HG02938 (cell line): ENCODE results near the gene BCKDHA.
A peak's percentile ranks its signal among the peaks of the same experiment; 100 is the strongest.
"Not testable (repeated sequence)": the region's sequence is repeated elsewhere in the genome, so short reads cannot be mapped to it uniquely, and the experiment has no call there.

Experiments used
- ATAC-seq: cut with Tn5 transposase; IDR thresholded peaks from one replicate; pipeline ENCODE4 v1.9.1; 2021; ENCODE audit warnings: mild to moderate bottlenecking, moderate library complexity; ENCODE audit not compliant: unreplicated experiment

BCKDHA gene

DNA sequence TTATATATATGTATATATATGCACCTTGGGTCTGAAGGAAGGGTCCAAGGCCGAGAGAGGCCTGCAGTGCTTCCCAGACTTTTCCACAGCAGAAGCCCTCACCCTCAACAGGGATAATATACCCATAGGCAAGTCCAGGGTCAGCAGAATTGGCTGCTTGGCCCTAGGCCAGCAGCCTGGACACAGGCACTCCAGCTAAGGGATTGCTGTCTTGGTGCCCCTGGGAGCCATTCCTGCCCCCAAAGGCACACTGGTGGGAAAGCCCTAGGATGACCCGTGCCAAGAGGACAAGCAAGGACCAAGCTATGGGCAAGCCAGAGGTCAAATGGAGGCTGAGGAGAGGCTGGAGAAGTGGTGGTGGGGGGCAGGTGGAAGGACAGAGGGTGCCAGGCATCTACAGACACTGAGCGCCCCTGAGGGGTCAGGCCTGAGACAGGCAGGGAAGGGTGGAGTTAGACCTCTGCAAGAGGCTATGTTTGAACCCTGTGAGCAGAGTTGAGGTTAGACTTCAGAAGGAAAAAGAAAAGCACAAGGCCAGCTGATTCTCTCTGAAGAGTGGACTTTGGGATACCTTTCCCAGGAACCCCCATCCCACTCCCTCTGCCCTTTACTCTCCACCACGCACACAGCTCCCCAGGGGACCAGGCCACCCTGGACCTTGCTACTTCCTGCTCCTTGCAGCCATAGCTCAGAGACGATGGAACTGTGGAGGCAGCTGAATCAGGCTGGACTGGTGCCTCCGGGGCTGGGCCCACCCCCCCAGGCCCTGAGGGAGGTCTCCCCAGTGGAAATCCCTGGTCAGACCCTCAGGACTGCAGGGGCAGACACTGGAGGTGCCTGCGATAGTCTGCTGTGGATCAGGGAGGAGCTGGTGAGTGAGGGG is 45.1 kb downstream of the BCKDHA start, which contains the start of gene ERICH4:
Gene ERICH4, plus strand, starts transcription at position 684 of the 883 bp plus-strand sequence. Its CDS starts 14 bp downstream, at position 698.
- no peak for ATAC-seq

DNA sequence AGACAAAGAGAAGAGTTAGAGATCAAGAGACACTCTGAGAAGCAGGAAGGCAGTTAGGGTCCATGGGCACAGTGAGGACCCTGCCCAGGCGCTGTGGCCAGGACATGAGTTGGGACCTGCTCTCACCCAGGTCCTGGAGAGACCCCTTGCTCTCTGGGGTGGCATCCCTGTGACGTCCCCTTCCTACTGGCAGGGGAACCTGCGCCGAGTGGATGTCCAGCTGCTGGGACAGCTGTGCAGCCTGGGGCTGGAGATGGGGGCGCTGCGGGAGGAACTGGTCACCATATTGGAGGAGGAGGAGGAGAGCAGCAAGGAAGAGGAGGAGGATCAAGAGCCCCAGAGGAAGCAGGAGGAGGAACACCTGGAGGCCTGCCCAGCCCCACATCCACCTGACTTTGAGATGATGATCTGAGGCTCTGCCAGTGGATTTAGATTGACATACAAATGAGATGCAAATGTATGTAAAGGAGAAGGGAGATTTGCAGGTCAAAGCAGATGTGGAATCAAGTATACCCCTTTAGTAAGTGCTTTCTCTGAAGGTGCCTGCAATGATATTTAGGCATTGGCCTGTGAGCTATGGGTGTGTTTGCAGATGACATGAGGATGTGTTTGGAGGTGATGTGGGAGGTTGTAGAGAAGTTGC is 46.3 kb downstream of the BCKDHA start:
- ATAC-seq, result no peak

DNA sequence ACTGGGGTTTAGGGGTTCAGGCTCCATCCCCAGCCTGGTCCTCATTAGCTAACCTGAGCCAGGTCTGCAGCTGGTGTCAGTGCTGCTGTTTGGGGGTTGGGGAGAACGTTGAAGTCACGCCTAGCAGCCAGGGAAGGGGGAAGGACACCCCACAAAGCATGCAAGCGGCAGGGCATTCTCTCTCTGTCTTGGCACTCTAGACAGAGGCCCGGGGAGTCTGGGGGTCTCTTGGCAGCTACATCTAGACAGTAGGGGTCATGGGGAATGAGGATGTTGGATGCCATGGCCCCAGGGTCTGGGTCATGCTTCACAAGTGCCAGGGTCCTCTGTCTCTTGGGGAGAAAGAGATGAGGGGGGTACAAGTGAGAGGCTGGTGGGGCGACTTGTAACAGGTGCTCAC is 48.0 kb downstream of the BCKDHA start:
- no peak for ATAC-seq

DNA sequence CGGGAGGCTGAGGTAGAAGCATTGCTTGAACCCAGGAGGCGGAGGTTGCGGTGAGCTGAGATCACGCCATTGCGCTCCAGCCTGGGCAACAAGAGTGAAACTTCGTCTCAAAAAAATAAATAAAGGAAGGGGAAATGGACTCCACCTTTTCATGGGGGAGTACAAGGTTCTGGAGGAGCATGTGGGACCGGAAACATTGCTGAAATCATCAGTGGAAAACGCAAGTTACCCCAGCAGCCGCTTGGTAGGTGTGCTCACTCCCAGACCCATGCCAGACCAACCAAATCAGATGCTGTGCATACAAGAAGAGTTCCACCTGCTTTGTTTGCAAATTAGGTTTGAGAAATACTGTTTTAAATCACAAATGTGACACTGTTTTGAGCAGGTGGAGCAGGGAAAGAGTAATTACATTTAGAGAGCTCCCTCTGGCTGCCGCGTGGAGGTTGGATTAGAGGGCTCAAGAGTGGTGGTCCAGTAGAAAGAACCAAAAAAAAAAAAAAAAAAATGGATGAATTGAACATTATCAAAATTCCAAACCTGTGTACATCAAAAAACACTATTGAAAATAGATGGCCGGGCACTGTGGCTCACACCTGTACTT is 50.2 kb downstream of the BCKDHA start:
- no peak for ATAC-seq

DNA sequence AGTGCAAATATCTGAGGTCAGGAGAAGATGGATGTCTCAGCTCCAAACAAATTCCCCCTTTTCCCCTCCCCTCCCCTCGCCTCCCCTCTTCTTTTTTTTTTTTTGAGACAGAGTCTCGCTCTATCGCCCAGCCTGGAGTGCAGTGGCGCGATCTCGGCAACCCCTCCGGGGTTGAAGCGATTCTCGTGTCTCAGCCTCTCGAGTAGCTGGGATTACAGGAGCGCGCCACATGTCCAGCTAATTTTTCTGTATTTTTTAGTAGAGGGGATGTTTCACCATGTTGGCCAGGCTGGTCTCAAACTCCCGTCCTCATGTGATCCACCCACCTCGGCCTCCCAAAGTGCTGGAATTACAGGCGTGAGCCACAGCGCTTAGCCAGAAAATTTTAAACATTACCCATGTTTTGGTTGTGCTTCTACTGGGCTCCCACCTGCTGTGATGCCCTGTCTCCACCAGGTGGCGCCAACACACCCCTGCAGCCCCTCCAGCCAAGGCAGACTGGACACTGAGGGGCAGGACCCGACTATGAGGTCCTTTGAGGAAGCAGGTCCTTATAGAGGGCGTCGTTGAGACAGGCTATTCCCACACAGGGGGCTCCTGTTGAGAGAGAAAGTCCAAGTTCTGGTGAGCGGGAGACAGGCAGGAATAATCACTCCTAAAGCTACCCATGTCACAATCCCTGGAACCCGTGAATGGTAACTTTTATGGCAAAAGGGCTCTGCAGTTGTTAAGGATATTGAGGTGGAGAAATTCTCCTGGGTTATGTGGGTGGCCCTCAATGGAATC is 51.7 kb downstream of the BCKDHA start:
- no peak for ATAC-seq

DNA sequence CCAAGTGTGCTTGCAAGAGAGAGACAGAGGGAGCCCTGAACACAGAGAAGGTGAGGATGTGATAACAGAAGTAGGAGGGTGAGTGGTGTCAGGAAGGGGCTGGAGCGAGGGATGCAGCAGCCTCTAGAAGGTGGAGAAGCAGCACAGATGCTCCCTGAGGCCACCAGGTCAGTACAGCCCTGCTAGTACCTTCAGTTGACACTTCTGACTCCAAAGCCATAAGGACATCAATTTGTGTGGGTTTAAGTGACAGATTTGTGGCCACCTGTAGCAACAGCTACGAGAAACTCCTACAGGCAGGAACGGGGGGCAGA is 52.2 kb downstream of the BCKDHA start:
- no peak for ATAC-seq

DNA sequence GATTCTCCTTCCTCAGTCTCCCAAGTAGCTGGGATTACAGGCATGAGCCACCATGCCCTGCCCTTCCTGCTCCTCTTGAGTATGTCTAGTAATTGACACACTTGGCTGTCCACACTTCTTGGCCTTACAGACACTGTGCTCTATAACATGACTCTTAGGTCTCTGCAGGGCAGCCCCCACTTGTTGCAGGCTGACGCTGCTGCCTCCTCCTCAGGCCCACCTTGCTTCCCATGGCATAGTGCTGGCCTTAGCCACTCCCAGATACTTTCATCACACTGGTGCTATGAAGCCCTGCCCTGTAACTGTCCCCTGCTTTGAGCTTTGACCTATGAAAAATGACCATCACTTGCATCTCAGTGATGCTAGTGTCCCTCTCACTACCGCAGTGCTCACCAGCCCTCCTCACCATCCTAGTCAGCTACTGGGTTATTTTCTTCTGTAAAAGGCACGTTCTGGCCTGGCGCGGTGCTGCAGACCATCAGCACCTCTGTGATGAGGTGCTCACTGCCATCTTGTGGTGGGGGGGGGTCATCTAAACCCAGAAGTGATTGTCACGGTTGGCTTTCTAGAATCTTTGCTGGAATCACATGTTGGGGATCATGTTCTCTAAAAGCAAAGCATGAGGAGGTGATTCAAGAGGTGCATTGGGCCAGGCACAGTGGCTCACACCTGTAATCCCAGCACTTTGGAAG is 55.1 kb downstream of the BCKDHA start:
- no peak for ATAC-seq

DNA sequence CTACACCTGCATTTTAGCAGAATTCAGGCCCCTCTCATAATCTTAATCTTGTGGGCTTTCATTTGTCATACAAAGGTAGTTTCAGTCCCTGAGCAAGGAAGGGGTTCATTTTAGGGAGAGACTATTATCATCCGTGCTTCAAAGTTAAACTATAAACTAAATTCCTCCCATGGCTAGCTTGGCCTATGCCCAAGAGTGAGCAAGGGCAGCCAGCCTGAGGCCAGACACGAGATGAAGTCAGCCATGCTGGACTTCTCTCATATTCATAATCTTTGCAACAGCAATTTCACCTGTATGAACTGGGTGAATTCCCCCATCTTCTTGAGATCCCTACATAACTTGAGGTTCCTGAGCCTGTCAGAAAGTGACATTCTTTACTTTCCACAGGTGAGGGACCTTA is 58.3 kb downstream of the BCKDHA start:
- ATAC-seq, result no peak

DNA sequence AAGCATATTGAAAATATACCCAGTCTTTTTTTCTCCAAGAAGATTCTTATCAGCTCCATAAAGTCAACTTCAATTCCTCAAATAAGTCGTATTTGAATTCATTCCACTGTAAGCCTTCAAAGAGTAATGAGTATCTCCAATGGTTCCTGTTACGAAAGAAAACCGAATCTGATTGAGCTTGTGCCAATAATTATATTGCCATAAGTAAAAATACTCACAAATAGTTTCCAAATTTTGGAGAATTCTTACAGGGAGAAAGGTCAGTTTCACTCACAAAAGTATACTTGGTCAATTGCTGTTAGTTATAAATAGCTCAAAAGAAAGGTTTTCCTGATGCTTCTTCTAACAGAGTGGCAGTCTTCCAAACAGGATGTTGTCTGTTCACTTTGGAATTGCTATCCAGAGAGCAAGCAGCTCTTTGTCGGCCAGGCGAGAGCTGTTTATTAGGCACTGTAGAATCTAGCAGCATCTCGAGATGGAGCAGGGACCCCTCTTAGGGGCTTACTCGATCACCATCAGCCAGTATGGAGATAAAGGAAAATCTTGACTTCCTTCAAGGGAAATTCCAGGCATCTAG is 58.8 kb downstream of the BCKDHA start:
- no peak for ATAC-seq

DNA sequence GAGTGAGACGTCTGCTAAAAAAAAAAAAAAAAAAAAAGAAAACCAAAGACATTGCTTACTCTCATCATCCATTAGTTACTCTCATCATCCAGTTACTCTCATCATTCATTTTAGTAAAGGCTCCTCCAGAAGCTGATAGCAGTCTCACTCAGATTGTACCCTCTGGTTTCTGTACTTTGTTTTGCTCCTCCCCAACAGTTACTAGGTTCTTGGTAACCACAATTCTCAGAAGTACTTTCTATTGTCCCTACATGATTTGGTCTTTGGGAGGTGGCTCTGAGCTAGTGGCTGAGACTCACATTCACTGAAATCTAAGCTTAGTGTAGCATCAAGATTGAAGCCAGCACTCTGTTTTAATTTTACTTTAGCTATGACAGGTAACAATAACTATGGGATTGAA is 59.6 kb downstream of the BCKDHA start:
- ATAC-seq, result peak; percentile 92

DNA sequence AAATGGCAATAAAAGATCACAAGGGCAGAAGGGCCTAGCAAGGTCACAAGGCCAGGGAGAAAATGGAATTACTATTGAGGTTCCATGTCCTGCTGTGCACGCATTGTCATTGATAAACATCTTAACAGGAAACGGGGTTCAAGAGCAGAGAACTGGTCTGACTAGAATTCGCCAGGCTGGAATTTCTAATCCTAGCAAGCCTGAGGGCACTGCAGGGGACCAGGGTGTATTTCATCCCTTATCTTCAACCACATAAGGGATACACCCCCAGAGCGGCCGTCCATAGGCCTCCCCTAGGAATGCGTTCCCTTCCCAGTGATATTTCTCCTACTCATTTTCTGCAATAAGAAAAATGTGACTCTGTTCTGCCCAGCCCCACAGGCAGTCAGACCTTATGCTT is 64.9 kb downstream of the BCKDHA start:
- no peak for ATAC-seq

DNA sequence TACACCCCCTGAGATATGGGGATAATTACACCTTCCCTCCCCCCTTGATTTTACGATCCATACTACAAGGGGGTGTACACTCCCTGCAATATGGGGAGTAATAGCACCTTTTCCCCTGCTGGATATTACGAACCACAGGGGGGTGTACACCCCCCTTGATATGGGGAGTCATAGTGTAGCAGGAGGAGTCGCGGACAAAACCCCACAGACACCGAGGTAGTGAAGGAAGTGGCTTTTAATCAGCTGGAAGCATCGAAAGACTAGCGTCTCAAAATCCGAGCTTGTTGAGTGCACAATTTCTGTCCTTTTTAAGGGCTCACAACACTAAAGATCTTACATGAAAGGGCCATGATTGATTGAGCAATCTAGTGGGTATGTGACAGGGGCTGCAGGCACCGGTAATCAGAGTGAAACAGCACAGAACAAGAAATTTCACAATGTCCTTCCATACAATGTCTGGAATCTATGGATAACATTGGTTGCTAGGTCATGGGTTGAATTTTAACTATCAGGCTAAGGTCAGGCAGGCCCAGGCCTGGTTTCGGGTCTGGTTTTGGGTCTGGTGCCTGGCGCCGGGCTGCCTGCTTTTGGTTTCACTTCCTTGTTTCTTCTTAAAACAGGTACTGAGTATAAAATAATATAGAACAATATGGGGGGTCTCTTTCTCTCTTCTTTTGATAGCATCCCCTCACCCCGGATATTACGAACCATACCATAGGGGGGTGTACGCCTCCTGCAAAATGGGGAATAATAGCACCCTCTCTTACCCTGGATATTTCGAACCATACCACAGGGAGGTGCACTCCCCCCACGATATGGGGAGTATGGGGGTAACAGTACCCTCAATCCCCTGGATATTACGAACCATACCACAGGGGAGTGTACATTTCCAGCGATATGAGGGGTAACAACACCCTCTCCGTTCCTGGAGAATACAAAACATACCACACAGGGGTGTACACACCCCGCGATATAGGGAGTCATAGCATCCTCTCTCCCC is 65.9 kb downstream of the BCKDHA start:
- ATAC-seq, result not testable (repeated sequence)
